ENCODE data around the gene LIMCH1.
"Not testable (repeated sequence)": the region's sequence is repeated elsewhere in the genome, so short reads cannot be mapped to it uniquely, and the experiment has no call there.

LIMCH1 gene

DNA sequence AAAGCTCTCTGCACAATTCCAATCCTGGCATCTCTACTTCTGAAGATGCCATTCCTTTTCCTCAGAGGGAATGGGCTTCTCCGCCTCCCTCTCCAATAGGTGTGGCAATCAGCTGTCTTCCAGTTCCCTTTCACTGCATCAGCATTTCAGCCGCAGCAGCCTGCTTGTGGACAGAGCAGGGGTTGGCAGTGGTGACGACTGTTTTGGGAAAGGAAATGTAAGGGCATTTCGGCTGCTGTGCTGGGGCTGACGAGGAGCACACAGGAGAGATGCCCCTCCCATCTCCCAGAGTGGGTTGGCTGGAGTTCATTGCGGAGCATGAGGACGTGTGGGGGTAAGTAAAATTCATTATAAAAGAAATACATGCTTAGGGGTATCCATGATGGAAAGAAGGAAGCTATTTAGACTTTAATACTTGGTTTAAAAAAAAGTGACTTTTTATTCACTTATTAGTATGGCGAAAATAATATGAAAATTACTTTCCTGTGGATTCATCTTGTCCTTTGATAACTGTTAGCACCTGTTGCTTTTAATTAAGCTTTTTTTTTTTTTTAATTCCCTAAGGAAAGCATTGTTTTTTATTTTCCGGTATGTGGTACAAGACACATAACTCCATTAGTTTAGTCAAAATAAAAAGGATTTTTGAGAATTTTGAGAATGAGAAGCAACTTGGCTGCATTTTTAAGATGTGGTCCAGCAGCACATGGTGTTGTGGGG is at the start of gene LIMCH1:
TSS of gene LIMCH1 (plus strand) at position 141 of the 717 bp plus-strand sequence. CDS start 67,839 bp downstream, outside the sequence.
- no peak for DNase-seq

DNA sequence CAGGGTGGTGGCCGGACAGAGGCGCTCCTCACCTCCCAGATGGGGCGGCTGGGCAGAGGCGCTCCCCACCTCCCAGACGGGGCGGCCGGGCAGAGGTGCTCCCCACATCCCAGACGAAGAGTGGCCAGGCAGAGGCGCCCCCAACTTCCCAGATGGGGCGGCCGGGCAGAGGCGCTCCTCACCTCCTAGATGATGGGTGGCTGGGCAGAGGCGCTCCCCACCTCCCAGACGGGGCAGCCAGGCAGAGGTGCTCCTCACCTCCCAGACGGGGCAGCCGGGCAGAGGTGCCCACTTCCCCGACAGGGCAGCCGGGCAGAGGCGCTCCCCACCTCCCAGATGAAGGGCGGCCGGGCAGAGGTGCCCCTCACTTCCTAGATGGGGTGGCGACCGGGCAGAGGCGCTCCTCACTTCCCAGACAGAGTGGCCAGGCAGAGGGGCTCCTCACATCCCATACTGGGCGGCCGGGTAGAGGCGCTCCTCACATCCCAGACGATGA is 46.8 kb upstream of the LIMCH1 start:
- DNase-seq, result not testable (repeated sequence)

DNA sequence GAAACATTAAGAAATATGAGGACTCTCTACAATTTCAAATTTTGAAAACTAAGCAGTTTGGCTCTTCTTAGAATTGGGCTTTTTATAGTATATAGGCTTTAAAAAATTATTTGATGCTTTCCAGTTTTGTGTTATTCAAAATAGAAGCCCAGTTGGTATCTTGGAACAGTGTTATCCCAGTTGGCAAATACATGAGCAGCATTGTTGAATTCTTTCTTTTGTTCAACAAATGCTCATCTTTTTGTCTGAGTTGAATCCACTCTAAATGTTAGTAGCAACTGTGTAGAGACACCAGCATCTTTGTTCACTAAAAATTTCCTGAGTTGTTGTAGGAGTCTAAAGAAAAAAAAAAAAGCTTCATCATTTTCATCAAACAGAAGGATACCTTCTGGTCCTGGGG is 41.0 kb upstream of the LIMCH1 start:
- no peak for DNase-seq

DNA sequence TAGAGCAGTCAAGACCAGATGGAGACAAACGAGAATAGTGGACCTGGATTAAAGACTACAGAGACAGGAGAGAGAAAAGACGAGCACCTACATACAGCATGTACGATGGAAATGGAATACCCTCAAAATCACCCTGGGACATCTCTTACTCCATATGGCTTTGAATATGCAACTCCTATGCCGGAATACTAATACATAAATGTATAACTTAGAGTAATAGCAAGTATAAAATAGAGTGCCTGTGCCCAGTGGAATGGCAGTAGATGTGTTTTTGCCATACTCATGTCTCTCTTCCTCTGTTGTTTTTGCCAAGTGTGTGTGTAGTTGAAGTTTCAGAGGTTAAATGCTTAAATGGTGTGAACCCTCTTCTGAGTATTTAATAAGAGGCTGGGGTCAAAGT is 39.8 kb upstream of the LIMCH1 start:
- no peak for DNase-seq

- no peak for DNase-seq
These were observed 33.7 kb upstream of the LIMCH1 start for GRCh38 chr4:41504167-41504818.

DNA sequence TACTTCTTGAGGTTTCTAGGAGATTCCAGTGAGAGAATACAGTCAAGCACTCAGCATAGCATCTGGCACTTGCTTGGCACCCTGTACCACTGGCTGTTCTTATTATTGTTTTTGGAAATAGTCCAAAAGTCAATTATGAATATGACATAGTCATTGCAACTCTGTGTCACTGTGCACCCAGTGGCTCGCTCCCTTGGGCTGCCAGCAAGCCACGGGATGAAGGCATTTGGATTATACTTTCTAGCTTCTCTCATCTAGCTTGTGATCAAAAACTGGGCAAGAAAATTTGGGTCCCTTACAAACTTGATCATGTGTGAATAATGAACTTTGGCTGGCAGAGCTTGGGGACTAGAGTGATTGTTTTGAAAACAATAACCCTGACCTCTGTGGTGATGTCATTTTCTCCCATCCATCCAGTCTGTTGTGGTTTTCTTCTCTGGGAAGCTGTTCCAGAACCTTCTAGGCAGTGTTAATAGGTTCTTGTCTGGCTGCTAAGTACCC is 32.7 kb upstream of the LIMCH1 start:
- peak; percentile 83 for DNase-seq

- no peak for DNase-seq
These were observed 31.8 kb upstream of the LIMCH1 start for GRCh38 chr4:41506130-41506529.

DNA sequence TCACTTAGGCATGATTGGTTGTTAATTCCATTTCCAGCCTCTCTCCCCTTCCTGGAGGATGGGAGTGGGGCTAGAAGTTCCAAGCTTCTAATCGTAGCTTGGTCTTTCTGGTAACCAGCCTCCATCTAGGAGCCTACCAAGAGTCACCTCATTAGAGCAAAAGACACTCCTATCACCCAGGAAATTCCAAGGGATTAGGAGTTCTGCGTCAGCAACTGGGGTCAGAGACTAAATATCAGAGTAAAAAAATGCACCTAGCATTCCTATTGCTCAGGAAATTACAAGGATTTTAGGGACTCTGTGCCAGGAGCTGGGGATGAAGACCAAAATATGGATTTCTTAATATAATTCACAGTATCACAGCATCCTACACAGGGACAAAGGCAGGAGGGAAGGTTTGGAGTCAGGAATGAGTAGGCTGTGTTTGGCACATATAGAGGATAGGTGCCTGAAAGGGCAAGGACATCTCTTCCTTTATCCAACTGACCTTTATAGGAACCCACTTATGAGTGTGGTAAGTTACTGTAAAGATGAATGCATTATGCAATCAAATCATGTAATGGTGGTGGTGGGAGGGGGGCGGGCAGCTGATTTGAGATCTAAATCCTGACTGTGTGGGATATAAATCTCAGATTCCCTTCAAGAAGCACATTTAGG is 30.5 kb upstream of the LIMCH1 start:
- no peak for DNase-seq

DNA sequence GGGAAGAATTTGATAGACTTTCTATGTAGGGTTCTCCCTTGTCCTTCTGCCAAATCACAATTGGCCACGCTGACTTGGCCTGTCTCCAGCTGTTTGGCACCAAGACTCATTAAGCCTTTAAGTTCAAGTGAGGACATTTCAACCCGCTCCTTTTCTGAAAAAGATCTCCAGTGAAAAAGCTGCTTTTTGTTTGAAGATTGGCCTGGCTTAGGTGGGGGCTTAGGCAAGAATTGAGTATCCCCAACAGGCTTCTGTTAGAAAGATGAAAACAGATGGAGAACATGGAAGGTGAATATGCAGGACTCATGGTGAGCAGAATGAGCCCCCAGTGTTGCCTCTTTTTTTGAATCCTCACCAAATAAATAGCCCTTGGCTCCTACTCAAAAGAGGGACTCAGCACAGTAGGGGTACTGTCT is 28.5 kb upstream of the LIMCH1 start:
- DNase-seq, result peak; percentile 29

GRCh38 chr4:41510179-41510578 is 27.8 kb upstream of the LIMCH1 start:
- no peak for DNase-seq

DNA sequence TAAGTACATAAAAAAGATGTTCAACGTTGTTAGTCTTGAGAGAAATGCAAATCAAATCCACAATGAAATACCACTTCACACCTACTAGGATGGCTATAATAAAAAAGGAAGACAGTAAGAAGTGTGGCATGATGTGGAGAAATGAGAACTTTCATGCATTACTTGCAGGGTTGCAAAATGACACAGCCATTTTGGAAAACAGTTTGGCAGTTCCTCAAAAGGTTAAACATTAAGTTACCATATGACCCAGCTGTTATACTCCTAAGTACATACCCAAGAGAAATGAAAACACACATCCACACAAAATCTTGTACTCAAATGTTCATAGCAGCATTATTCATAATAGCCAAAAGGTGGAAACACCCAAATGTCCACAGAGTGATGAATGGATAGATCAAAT is 25.8 kb upstream of the LIMCH1 start:
- DNase-seq, result no peak

DNA sequence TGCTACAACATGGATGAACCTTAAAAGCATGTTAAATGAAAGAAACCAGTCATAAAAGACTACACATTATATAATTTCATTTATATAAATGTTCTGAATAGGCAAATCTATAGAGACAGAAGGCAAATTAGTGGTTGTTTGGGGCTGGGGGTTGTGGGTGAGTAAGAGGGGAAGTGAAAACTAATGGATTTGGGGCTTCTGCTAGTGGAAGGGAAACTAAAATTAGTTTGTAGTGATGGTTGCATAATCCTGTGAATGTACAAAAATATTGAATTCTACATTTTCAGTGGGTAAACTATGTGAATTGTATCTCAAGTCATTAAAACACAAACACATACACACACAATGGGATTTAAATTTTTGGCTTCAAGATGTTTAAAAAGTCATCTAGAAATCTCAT is 25.4 kb upstream of the LIMCH1 start:
- DNase-seq, result peak; percentile 0

GRCh38 chr4:41514169-41514568 is 23.8 kb upstream of the LIMCH1 start:
- DNase-seq, result no peak

- DNase-seq, result no peak
These were observed 23.0 kb upstream of the LIMCH1 start for GRCh38 chr4:41514766-41515481.

- no peak for DNase-seq
These were observed 20.8 kb upstream of the LIMCH1 start for GRCh38 chr4:41517121-41517520.

DNA sequence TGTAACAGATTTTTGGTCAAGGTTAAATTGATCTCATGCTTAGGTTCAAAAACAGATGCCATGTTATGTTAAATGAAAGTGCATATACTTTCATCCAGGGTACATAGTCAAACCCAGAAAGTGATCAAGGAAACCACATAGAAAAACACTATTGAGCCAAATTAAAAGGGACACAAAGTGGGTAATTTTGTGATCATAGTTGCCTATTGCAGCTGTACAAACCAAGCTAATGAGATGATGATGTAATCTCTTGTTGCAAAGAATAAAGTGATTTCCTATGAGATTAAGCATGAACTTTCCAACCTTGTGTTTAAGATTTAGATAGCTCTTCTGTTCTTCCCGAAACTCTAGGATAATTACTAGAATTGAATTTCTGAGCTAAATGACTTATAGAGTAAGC is 20.2 kb upstream of the LIMCH1 start:
- DNase-seq, result no peak

DNA sequence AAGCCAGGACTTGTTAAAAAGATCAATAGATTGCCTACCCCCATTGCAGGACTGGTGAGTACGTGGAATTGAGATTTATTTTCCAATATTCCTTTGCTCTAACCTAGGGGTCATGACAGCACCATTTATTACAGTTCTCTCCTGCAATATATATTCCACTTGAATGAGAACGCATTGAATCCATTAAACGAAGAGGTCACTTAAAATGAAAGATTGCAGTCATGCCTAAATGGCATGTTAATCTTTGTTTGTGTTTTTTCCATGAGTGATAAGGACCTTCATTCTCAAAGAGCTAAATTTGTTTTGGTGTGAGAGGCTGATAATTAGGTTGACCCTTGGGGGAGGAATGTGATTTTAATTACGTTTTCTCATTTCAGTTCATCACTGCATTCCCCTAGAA is 13.5 kb upstream of the LIMCH1 start:
- no peak for DNase-seq

GRCh38 chr4:41525129-41525528 is 12.8 kb upstream of the LIMCH1 start:
- DNase-seq, result no peak

GRCh38 chr4:41526628-41527027 is 11.3 kb upstream of the LIMCH1 start:
- no peak for DNase-seq

DNA sequence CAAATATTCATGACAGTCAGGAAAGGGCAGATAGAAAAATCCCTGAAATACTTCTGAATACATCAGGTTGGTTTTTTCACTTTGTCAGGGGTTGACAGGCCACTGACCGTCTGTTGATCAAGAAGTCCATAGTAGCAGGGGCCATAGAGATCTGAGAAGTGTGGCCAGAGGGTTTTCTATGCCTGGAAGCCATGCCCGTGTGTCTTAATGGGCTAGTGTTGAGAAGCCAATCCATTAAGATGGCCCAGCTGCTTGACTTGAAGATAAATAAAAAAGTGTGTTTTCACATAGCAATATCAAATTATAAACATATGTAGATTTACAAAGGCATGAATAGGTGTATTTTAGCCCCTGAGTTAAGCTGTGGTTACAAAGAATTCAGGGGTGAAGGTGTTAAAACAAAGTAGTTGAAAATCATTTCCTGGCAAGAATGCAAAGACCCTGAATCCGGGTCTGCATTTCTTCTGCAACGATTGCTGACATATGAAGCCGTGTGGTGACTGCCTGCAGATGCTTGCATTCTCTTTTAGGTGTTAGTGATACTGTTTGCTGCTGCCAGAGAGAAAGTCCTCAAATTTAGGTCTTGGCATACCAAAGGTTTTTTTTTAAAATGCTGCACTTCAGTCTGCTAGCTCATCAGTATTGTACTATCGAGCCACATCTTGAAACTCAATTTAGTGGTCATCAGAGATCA is 9.3 kb upstream of the LIMCH1 start:
- DNase-seq, result no peak

DNA sequence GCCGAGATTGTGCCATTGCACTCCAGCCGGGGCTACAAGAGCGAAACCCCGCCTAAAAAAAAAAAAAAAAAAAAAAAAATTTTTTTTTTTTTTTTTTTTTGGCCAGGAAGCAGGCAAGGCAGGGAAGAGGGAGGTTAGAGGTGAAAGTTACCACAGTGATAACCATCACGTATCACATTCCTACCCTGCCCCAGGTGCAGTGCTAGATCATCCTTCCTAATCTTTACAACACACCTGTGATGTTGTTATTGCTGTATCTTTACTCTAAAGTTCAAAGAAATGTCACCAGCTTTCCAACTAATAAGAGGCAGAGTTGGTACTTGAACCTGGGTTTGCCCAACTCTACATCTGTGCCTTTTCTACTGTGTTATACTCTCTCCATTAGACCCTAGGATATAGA is 7.2 kb upstream of the LIMCH1 start:
- no peak for DNase-seq

GRCh38 chr4:41532336-41532735 is 5.6 kb upstream of the LIMCH1 start:
- DNase-seq, result no peak

GRCh38 chr4:41532882-41533281 is 5.1 kb upstream of the LIMCH1 start:
- DNase-seq, result no peak
